ENCODE measurements around the gene ARHGAP44.

Gene ARHGAP44, protein sequence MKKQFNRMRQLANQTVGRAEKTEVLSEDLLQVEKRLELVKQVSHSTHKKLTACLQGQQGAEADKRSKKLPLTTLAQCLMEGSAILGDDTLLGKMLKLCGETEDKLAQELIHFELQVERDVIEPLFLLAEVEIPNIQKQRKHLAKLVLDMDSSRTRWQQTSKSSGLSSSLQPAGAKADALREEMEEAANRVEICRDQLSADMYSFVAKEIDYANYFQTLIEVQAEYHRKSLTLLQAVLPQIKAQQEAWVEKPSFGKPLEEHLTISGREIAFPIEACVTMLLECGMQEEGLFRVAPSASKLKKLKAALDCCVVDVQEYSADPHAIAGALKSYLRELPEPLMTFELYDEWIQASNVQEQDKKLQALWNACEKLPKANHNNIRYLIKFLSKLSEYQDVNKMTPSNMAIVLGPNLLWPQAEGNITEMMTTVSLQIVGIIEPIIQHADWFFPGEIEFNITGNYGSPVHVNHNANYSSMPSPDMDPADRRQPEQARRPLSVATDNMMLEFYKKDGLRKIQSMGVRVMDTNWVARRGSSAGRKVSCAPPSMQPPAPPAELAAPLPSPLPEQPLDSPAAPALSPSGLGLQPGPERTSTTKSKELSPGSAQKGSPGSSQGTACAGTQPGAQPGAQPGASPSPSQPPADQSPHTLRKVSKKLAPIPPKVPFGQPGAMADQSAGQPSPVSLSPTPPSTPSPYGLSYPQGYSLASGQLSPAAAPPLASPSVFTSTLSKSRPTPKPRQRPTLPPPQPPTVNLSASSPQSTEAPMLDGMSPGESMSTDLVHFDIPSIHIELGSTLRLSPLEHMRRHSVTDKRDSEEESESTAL

DNA sequence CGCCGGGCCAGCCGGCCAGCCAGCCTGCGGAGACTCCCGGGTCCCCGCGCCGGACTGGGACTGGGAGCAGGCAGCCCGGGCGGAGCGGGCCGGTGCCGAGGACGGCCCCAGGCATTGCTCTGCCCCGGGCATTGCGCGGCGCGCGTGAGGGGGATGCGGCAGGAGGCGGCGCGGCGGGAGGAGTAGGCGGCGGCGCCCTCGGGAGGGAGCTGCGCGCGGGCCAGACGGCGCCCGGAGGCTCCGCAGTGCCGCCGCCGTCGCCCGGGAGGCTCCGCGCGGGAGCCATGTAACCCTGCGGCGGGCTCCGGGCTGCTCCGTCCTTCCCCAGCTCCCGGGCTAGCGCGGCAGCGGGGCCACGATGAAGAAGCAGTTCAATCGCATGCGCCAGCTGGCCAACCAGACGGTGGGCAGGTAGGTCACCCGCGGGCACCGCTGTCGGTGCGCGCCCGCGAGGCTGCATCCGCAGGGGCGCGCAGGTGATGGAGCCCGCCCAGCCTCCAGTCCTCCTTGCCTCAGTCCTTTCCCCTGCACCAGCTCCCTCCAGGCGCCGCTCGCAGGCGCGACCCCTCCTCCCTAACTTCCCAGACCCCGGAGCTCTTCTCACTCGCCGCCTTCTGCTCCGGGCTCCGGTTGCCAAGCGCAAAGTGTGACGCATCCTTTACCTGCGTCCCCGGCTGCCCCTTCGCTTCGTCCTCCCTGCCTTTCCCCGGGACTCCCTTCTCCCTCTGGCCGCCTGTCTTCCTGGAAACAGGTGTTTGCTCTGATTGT is at the start of gene ARHGAP44:
Gene ARHGAP44 (plus strand): TSS at position 18 of the 768 bp plus-strand sequence. CDS start 341 bp downstream, at position 359.
- DNase-seq: no peak

DNA sequence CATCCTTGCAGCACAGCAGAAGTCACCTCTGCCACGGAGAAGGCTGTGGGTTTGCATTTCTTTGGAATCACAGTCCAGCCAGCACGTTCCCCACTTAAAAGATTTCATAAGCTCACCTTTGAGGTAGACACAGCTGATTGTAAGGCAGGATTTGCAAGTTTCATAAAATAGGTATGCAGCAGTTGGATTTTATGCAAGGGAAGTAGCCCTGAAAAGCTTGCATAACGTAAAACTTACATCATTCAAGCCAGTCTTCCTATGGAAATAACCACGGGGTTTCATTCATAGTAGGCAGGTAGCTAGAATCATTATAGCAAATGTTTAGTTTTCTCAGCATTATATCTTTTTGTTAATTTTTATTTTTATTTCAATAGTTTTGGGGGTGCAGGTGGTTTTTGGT is 49.8 kb upstream of the ARHGAP44 start:
- DNase-seq: no peak

DNA sequence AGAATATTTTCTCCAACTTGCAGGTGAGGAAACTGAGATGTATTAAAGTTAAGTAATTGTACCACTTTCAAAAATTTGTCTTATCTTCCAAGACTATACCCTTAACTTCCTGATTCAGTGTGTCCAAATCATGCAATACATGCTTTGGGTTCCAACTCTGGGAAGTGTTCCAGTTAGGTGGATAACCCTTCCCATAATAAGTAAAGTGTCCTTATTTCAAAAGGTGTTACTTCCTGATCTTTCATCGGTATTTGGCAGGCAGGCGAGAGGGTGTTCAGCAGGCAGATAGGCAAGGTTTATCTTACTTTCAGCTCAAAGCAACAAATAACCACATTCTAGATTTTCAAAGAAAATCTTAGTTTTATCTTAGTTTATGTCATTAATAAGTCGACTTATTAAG is 46.3 kb upstream of the ARHGAP44 start:
- no peak for DNase-seq

DNA sequence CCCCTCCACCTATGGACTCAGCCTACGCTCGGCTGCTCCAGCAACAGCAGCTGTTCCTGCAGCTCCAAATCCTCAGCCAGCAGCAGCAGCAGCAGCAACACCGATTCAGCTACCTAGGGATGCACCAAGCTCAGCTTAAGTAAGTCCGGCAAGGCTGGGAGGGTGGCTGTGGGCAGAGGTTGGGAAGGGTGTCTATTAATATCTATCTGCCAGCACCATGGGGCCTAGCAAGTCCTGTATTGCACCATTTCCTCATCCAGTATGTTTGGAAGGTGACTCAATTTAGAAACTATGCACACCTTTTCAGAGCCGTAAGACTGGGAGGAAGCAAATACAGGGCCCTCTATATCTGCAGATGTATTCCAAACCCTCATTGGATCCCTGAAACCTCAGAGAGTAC is 45.0 kb upstream of the ARHGAP44 start:
- DNase-seq: no peak

DNA sequence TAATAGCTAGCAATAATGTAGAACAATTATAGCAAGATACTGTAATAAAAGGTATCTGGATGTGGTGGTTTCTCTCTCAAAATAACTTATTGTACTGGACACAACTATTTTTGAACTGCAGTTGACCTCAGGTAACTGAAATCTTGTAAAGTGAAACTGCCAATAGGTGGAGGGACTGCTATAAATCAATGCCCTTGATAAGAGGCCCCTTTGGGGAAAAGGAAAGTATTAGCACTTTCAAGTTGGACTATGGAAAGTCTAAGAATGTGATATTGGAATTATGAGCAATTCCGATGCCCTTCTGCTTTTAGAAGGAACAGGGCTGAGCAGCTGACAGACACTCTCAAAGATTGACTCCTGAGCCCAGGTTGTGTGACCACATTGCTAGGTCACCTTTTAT is 44.5 kb upstream of the ARHGAP44 start:
- no peak for DNase-seq

DNA sequence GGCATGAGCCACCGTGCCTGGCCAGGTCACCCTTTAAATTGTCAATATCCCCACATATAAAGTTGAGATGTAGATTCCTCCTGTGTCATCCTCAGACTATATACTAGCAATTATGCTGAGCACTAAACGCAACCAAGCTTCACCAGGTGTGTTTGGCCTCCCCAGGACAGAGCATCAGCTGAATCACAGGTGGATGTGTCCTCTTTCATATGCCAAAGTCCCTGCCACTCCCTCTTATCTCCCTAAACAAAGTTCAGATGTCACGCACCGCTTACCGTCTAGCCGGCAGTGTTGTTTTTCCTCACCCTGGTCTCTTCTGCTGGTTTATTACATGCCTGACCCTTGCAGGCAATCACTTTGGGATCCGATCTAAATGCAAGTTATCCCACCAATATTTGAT is 43.8 kb upstream of the ARHGAP44 start:
- DNase-seq: no peak

DNA sequence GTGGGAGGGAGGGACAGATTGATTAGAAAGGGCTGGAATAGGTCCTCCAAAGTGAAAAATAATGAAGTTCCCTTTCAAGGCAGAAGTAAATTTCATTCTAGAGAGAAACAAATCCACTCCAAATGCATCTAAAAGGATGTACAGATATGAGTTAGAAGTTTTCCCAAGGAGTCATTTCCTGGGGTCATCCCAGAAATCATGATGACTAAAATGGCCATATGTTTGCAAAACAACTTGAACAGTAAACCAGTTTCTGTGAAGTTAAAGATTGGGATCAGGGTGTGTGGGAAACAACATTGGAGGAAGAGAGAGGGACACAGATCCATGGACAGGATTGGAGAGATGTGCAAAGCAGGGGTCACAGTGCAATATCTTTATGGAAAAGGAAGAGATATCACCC is 32.5 kb upstream of the ARHGAP44 start:
- DNase-seq: no peak

DNA sequence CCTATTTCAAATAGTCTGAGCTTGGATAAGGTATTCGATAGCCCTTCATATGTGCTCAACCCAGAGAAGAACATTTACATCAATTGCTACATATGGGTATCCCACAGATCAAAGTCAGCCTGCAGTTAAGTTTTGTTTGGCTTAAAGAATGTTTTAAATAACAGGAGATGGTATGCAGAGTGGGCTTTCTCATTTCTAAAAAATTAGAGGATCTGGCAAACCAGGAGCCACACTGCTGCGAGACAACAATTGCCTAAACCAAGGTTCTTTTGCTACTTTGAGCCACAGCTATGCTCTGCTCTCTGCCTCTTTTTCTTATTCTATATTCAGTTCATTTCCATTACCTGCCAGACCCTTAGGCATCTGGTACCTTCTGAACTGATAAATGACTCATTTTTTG is 30.2 kb upstream of the ARHGAP44 start:
- no peak for DNase-seq

DNA sequence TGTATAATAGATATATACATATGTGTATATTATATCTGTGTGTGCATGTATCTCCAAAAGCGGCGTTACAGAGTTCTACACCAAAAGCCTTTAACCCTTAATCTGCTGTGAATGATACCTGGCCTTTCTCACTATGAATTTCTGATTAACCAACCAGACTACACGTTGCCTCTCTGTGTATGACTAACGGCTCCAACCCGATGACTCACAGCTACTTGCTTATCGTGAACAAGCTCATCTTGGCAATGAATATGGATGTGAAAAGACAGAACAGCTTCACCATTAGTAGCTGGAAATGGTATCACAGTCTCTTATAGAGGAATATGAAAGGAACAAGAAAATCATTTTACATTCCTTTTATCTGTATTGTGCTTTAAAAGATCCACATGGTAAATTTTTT is 23.8 kb upstream of the ARHGAP44 start:
- DNase-seq: no peak

DNA sequence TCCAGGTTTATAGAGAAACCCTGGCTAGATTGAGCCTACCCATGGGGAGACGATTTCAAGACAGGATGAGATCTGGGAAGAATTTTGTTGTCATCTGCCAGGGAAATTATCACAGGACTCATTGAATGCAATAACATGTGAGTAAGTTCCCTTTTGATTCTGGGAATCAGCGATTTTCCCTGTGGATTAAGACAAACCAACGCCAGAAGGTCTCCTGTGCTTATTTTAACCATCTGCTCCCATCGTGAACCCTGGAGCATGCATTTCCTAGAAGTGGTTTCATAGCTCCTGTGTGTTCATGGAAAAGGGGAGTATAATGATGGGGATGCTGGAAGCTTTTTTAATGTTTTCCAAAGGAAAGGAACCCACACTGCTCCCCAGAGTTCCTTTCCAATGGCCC is 21.0 kb upstream of the ARHGAP44 start:
- no peak for DNase-seq

DNA sequence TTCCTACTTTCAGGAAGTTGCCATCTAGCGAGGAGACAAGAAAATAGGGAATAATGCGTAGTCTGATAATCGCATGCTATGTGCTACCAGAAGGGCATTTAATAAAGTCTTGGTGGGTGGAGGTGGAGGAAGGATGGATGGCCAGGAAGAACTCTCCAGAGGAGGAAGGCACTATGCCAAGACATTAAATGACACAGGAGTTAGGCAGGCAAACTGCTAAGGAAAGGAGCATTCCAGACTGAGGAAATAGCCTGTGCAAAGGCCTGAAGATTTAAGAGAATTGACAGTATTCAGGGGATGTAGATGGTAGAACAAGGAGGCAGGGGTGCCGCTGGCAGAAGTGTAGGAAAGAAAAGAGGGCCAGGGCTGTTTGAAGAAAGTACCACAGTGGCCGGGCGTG is 19.3 kb upstream of the ARHGAP44 start:
- DNase-seq: no peak

DNA sequence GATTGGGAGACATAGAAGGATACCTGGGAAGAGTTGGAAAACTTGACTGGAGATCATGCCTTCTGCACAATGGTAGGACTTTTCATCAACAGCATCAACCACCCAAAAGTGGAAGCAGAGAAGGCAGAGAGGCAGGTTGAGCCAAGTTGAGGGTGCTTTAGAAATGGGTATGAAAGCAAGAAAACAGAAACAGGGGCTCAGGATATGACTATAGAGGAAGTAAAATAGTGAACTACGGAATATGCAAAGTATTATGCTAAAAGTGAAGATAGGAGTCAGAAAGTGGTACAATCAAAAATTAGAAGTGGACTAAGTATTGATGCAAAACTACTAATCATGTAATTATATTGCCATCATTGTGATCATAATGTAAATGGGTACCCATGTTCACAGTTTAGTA is 16.1 kb upstream of the ARHGAP44 start:
- DNase-seq: no peak

DNA sequence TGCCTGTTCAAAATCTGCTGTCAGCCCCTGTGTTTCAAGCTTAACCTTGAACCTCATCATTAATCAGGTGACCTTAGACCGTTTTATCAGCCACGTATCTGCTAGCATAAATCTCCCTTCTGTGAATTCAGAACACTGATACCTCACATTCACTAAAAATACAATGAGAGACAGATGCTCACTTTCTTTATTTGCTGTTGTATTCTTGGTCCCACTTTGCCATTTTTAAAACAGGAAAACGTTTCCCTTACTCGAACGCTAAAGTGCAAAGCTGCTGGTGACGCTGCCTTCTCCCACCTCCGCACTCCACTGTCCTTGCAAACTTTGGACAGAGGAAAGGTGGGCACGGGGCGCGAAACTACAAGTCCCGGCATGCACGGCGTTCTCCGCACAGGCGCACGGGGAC is 220 bp upstream of the ARHGAP44 start:
- no peak for DNase-seq

DNA sequence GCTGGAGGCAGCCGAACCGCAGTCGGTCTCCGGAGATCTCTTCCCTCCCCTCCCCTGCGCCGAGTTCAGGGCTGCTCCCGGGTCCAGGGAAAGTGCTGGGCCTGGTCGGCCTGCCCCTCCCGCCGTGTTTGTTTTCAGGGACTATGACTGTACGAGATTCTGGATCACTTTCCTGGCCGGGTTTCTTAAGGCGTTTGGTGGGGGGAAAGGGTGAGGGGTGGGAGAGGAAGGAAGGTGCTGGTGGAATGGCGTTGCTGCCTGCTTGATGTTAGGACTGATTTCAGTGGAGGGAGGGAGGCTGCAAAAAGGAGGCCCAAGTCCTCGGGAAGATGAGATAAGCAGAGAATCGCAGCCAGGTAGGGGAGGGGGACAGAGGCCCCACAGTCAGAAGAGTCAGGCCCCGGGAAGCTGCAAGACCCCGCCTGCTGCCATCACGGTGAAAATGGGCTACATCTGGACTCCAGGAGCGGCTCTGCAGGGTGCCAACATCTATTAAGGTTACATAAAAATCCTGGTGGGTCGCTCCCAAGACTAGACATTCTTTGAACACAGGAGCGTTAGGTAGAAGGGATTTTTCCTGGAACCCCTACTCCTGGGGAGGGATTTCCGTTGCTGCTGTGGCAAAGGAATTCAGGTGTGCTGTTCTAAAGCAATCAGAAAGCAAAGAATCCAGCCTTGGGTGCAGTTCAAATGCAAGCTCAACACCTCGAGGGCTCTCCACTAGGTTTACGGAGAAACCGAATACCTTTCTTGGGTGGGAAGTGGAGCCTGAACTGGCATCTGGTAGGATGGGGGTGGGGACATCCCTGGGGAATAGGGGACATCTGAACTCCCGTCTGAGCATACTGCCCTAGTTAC is 1.2 kb downstream of the ARHGAP44 start:
- no peak for DNase-seq

DNA sequence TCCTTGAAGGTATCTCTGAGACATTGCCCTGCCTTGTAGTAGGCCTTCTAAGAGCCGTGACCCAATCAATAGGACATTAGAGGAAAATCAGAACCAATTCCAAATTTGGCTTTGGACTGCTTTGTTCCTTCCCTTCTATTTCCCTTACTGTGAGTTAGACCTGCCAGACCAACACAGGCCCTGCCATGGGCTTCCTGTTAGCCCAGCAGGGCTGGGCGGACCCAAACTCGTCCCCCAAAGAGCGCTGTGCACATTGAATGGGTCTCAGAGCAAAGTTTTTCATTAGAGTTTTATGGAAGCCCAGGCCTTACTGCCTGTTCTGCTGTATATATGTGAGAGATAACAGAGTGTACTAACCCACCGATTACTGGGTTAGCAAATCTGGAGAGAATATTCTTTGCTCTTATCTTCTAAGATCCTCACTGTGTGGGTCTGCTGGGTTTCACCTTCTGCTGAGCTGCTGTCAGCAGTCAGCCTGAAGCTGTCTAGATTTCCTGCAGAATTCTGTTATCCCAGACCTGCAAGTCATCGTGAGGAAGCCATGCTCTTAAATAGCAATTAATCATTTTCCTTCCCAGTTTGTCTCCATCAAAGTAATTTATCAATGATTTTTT is 5.7 kb downstream of the ARHGAP44 start:
- no peak for DNase-seq

DNA sequence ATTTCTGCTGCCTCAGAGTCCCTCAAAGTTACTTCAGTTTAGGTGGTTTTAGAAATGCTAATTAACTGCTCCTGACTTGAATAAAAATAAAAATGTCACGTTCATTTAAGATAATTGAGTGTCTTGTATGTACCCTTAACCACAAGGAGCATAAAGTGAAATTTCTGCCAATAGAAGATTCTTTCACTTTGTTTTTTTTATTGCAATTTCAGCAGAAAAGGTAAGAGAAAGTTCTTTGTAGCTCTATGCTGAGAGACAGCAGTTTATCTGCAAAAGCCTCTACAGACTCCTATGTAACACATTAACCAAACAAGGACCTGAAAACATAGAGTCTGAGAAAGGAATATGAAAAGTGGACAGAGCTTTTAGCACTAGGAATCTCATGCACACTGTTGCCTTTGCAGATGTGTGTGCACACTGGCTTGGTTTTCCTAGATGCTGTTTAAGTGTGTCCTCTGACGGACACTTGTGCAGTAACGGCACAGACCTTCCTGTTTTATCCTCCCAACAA is 11.6 kb downstream of the ARHGAP44 start:
- no peak for DNase-seq

DNA sequence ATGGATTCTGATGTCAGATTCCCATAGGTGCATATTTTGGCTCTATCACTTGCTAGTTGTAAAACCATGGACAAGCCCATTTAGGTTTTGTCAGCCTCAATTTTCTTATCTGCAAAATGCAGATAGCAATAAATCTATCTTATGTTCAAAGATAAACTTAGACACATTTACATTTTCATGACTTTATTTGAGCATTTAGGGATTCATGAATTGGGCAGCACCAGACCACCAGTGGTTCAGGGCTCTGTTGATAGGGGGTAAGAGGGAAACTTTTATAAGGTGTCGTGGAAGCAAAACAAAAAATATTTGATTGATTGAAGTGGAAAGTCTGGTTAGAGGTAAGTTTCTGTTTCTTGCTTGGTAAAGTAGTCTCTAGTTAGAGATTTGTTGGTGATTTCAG is 17.3 kb downstream of the ARHGAP44 start:
- DNase-seq: no peak

DNA sequence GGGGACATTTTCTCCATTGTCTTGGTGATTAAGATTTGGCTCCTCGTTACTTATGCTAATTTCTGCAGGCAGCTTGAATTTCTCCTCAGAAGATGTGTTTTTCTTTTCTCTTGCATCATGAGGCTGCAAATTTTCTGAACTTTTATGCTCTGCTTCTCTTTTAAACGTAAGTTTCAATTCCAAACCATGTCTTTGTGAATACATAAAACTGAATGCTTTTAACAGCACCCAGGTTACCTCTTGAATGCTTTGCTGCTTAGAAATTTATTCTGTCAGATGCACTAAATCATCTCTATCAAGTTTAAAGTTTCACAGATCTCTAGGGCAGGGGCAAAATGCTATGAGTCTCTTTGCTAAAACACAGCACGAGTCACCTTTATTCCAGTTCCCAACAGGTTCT is 19.4 kb downstream of the ARHGAP44 start:
- DNase-seq: no peak

DNA sequence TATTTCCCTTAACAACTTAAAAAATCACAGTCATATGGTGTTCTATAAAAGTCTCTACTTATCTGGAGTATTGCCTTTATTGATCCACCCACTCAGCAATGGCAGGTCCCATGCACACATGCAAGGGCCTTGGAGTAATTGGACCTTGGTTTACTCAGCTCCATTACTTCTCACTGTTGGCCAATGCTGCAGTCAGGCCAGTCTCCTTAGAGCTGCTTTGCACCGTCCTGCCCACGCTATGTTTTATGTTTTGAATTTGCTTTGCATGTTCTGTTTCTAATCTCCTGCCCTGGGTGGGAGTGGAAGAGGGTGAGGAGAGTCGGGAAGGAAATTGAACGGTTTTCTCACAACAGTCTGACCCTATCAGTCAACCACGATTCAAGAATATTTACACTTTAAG is 23.6 kb downstream of the ARHGAP44 start:
- no peak for DNase-seq

DNA sequence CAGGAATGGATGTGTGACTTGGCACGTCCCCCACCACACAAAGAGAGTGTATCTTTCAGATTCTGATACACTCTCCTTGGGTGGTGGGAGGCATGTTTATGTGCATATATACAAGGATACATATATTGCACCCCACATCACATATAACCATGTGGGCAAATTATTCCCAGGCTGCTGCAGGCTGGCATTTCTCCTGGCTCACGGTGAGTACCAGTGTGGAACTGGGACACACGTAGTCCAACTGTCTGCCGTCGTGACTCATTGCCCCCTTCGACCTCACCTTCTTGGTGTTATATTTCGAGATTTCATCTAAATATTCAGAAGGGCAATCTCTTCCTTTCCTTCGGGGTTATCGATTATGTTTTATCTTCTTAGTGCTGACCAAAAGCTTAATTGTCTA is 24.4 kb downstream of the ARHGAP44 start:
- DNase-seq: no peak

DNA sequence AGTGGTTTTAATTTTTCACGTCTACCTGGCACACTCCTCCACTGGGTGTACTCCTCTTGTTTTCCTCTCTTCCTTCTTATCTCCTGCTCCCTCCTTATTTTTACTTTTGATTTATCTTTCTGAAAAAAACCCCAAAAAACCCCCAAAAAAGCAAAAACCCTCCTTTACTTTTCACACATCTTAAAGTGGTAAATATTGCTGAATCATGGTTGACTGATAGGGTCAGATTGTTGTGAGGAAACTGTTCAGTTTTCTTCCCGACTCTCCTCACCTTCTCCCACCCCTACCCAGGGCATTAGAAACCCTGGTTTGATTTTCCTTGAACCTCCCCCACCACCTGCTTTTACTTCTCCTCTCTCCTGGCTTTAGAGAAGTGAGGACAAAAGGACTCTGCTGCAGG is 25.4 kb downstream of the ARHGAP44 start:
- no peak for DNase-seq

DNA sequence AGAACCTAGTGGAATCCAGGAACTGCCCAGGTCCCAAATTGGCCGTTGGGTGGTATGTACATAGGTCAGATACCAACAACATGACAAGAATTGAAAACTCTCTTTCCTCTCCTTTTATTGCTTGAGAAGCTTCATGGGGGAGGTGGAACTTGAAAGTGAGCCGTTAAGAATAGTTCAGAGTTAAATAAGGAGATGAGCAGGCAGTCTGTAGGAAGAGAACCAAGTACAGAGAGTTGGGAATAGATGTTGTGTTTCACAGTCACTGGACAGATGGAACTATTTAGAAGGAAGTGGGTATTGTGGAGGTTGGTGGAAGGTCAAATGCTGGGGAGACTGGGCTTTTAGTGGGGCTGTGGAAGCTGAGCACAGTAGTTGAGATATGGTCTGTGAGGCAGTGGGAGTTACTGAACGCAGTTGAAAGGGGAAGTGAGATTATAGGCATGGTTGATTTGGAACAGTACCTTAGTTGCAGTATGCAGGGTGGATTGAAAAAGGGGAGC is 26.4 kb downstream of the ARHGAP44 start:
- DNase-seq: no peak

Data from CD4-positive, alpha-beta T cell treated with Interleukin-4 for 4 hours (primary cell).